CD4-positive, alpha-beta memory T cell (primary cell): ENCODE results near the gene EEF1G. TPM values are rescaled to one million over a fixed set of nuclear protein-coding genes. Genes with fewer than 3 reads are reported as not detected.

Source experiments
- CTCF ChIA-PET: fragments of 350-600 bp; sonication (Branson Sonifier 250); formaldehyde crosslinking; loops from one replicate; lab custom pipeline; 2021; ENCODE audit warnings: inconsistent platforms; ENCODE audit not compliant: partially characterized antibody; lab: Charles Lee
- POLR2A ChIA-PET: fragments of 350-600 bp; sonication (Branson Sonifier 250); formaldehyde crosslinking; loops from one replicate; lab custom pipeline; 2021; ENCODE audit not compliant: partially characterized antibody; lab: Charles Lee
- DNase-seq, 5 donors: peaks; one replicate each; pipeline versions ENCODE4 v3.0.0 to v3.0.0-alpha.2; 2020 to 2022; ENCODE audit warnings: mixed read lengths in 1 of 5
- H3K27ac ChIP-seq: one replicate; pipeline ENCODE4 v1.7.0; 2013; ENCODE audit warnings: low read depth, low read length
- H3K27me3 ChIP-seq: 2 replicates; pipeline ENCODE4 v1.7.0; 2013; ENCODE audit warnings: mild to moderate bottlenecking, low read length, moderate library complexity; ENCODE audit not compliant: insufficient read depth
- H3K36me3 ChIP-seq: 2 replicates; pipeline ENCODE4 v1.7.0; 2013; ENCODE audit warnings: mild to moderate bottlenecking, low read length, moderate library complexity; ENCODE audit not compliant: insufficient read depth
- H3K4me1 ChIP-seq: 2 replicates; pipeline ENCODE4 v1.7.0; 2013; ENCODE audit warnings: mild to moderate bottlenecking, low read length, moderate library complexity; ENCODE audit not compliant: insufficient read depth
- H3K4me3 ChIP-seq, 2 donors: one replicate each; pipeline ENCODE4 v1.7.0; 2013; ENCODE audit warnings: low read length in 2 of 2, mild to moderate bottlenecking in 1 of 2
- H3K9me3 ChIP-seq, 2 donors: one replicate each; pipeline ENCODE4 v1.7.0; 2013; ENCODE audit warnings: low read length in 2 of 2, control low read depth in 1 of 2; ENCODE audit not compliant: control insufficient read depth in 1 of 2
- H3K27ac Mint-ChIP-seq, 7 donors: one replicate each; pipeline ENCODE4 v1.8.0; 2020 to 2021; ENCODE audit warnings: mixed read lengths in 7 of 7, mild to moderate bottlenecking in 6 of 7, inconsistent platforms in 3 of 7, moderate library complexity in 3 of 7
- H3K27me3 Mint-ChIP-seq, 2 donors: one replicate each; pipeline ENCODE4 v1.8.0; 2020 to 2021; ENCODE audit warnings: mixed read lengths in 2 of 2
- H3K36me3 Mint-ChIP-seq, 2 donors: one replicate each; pipeline ENCODE4 v1.8.0; 2020 to 2021; ENCODE audit warnings: mixed read lengths in 2 of 2, inconsistent platforms in 1 of 2, mild to moderate bottlenecking in 1 of 2
- H3K4me1 Mint-ChIP-seq, 4 donors: one replicate each; pipeline ENCODE4 v1.8.0; 2020 to 2021; ENCODE audit warnings: mixed read lengths in 4 of 4, mild to moderate bottlenecking in 1 of 4
- H3K4me3 Mint-ChIP-seq, 8 donors: one replicate each; pipeline ENCODE4 v1.8.0; 2020 to 2021; ENCODE audit warnings: mixed read lengths in 8 of 8, mild to moderate bottlenecking in 7 of 8, moderate library complexity in 6 of 8, inconsistent platforms in 3 of 8
- H3K9me3 Mint-ChIP-seq, 8 donors: one replicate each; pipeline ENCODE4 v1.8.0; 2020 to 2021; ENCODE audit warnings: mixed read lengths in 8 of 8, mild to moderate bottlenecking in 5 of 8, inconsistent platforms in 3 of 8, moderate library complexity in 1 of 8
- intact Hi-C: fragments of 100-400 bp; cut with micrococcal nuclease; formaldehyde crosslinking; loops from one replicate; pipeline ENCODE4 v1.15.1; 2023
- polyA plus RNA-seq, 2 donors: library from polyadenylated mRNA; unstranded; fragments of 300-500 nt; fragmentation: Illumina TruSeq; gene quantifications; one replicate each; pipeline ENCODE4 v1.2.3, GENCODE V29; 2021
- total RNA-seq, 2 experiments: library from RNA; stranded (reverse); gene quantifications; one replicate each; pipeline ENCODE4 v1.2.3, GENCODE V29; 2021

The EEF1G gene
- total and polyA plus RNA-seq, 4 experiments from 2014 or later: 1,453 to 1,910 (median 1,835) TPM

GRCh38 chr11:62580959-62581715 lies 7.4 kb upstream of the EEF1G start:
- H3K27me3 ChIP-seq: no peaks in the 10 kb centered on the region
- Mint-ChIP-seq H3K4me3 (no peak overlapping the region), H3K9me3 (no peaks in the 10 kb centered on the region), H3K4me1 (peaks cover 0 to 7% (median 6%) of the 10 kb centered on the region in 4 donors), H3K27ac (peak overlapping the region in 2 of 7 donors; percentile 57 to 60), H3K36me3 (peaks cover 18 to 31% of the 10 kb centered on the region in 2 donors), H3K27me3 (no peaks in the 10 kb centered on the region)
- POLR2A ChIA-PET: no interaction called here
- no peak for DNase-seq
- H3K36me3 ChIP-seq: peaks cover 45% of the 10 kb centered on the region
- no peaks in the 10 kb centered on the region for H3K9me3 ChIP-seq
- no peaks in the 10 kb centered on the region for H3K4me1 ChIP-seq
- H3K27ac ChIP-seq: no peak overlapping the region
- CTCF ChIA-PET: interaction anchor here (0.6 to 1.4 kb wide), 3 partner anchors 8 to 29 kb away, joined by 3 to 4 read pairs (median 3); no protein-coding TSS in a partner anchor
- intact Hi-C loops: no loop called here
- H3K4me3 ChIP-seq: no peak overlapping the region

DNA sequence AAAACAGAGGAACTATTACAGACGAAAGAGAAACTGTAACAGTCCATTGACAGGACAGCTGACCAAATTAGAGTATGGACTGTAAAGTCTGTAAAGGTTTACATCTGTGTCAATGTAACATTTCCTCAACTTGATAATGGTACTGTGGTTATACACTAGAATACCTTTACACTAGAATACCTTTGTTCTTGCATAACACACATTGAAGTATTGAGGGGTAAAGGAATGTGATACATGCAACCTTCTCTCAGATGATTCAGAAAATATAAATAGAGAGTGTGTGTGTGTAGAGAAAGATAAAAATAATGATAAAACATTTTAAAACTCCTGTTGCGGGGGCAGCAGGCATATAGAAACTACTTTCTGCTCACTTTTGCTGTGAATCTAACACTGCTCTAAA lies 5.6 kb upstream of the EEF1G start:
- no peak overlapping the region for H3K27ac ChIP-seq
- no peaks in the 10 kb centered on the region for H3K9me3 ChIP-seq
- H3K9me3 Mint-ChIP-seq: no peaks in the 10 kb centered on the region
- H3K36me3 ChIP-seq: peaks cover 40% of the 10 kb centered on the region
- H3K4me1 ChIP-seq: peaks cover 11% of the 10 kb centered on the region
- H3K36me3 Mint-ChIP-seq: peaks cover 18 to 38% of the 10 kb centered on the region in 2 donors
- H3K27me3 ChIP-seq: no peaks in the 10 kb centered on the region
- POLR2A ChIA-PET: interaction anchor here (1.0 to 3.2 kb wide), 3 partner anchors 12 to 130 kb away, joined by 3 to 15 read pairs (median 6); partner anchors contain the start of genes C11orf98, CSKMT and TUT1
- no peak overlapping the region for H3K4me3 Mint-ChIP-seq
- H3K4me3 ChIP-seq: no peak overlapping the region
- H3K27me3 Mint-ChIP-seq: no peaks in the 10 kb centered on the region
- no peak for DNase-seq
- H3K27ac Mint-ChIP-seq: no peak overlapping the region
- H3K4me1 Mint-ChIP-seq: peaks cover 9 to 19% (median 13%) of the 10 kb centered on the region in 4 donors
- intact Hi-C loops: no loop called here
- CTCF ChIA-PET: interaction anchor here (1.2 to 1.6 kb wide), 3 partner anchors 12 to 155 kb away, joined by 3 to 6 read pairs (median 3); partner anchors contain the start of gene TUT1

GRCh38 chr11:62578541-62578940 lies 4.8 kb upstream of the EEF1G start:
- Mint-ChIP-seq H3K4me3 (no peak overlapping the region), H3K27me3 (no peaks in the 10 kb centered on the region), H3K36me3 (peaks cover 18 to 41% of the 10 kb centered on the region in 2 donors), H3K4me1 (peaks cover 12 to 22% (median 15%) of the 10 kb centered on the region in 4 donors), H3K9me3 (no peaks in the 10 kb centered on the region), H3K27ac (peak overlapping the region in 1 of 7 donors; percentile 53)
- intact Hi-C loops: no loop called here
- ChIA-PET POLR2A (interaction anchor here (1.0 to 3.2 kb wide), 3 partner anchors 13 to 130 kb away, joined by 3 to 15 read pairs (median 6); partner anchors contain the start of genes C11orf98, CSKMT and TUT1), CTCF (interaction anchor here (1.2 to 1.6 kb wide), 4 partner anchors 13 to 191 kb away, joined by 3 to 6 read pairs (median 4); partner anchors contain the start of gene TUT1)
- peaks cover 12% of the 10 kb centered on the region for H3K4me1 ChIP-seq
- no peak overlapping the region for H3K4me3 ChIP-seq
- no peak for DNase-seq
- H3K9me3 ChIP-seq: no peaks in the 10 kb centered on the region
- H3K27ac ChIP-seq: no peak overlapping the region
- peaks cover 38% of the 10 kb centered on the region for H3K36me3 ChIP-seq
- H3K27me3 ChIP-seq: no peaks in the 10 kb centered on the region

GRCh38 chr11:62577046-62577714 lies 3.5 kb upstream of the EEF1G start:
- intact Hi-C loops: no loop called here
- Mint-ChIP-seq H3K27me3 (no peaks in the 10 kb centered on the region), H3K36me3 (peaks cover 24 to 54% of the 10 kb centered on the region in 2 donors), H3K27ac (peak overlapping the region in 1 of 7 donors; percentile 52), H3K9me3 (no peaks in the 10 kb centered on the region), H3K4me1 (peaks cover 20 to 34% (median 26%) of the 10 kb centered on the region in 4 donors), H3K4me3 (no peak overlapping the region)
- DNase-seq: no peak
- Histone ChIP-seq H3K36me3 (peaks cover 36% of the 10 kb centered on the region), H3K4me3 (no peak overlapping the region), H3K9me3 (no peaks in the 10 kb centered on the region), H3K27ac (no peak overlapping the region), H3K27me3 (no peaks in the 10 kb centered on the region), H3K4me1 (peaks cover 21% of the 10 kb centered on the region)
- ChIA-PET POLR2A (interaction anchor here (0.5 to 5.4 kb wide), 5 partner anchors 14 to 126 kb away, joined by 3 to 114 read pairs (median 4); partner anchors contain the start of genes C11orf98, CSKMT, MTA2 and TUT1), CTCF (interaction anchor here (1.2 to 1.8 kb wide), 4 partner anchors 17 to 192 kb away, joined by 3 to 4 read pairs (median 4); no protein-coding TSS in a partner anchor)

- Mint-ChIP-seq H3K9me3 (no peaks in the 10 kb centered on the region), H3K4me3 (peak overlapping the region in 4 of 8 donors; percentile 81 to 98 (median 95)), H3K36me3 (peaks cover 34 to 59% of the 10 kb centered on the region in 2 donors), H3K27ac (peak overlapping the region in 3 of 7 donors; percentile 27 to 77 (median 60)), H3K27me3 (no peaks in the 10 kb centered on the region), H3K4me1 (peaks cover 26 to 47% (median 36%) of the 10 kb centered on the region in 4 donors)
- H3K27ac ChIP-seq: no peak overlapping the region
- H3K4me1 ChIP-seq: peaks cover 34% of the 10 kb centered on the region
- no peak overlapping the region for H3K4me3 ChIP-seq
- no peaks in the 10 kb centered on the region for H3K9me3 ChIP-seq
- no peak for DNase-seq
- no peaks in the 10 kb centered on the region for H3K27me3 ChIP-seq
- ChIA-PET POLR2A (interaction anchor here (1.6 to 5.4 kb wide), 5 partner anchors 16 to 265 kb away, joined by 4 to 114 read pairs (median 25); partner anchors contain the start of genes C11orf98, CSKMT, INTS5 and TUT1), CTCF (interaction anchor here (1.8 to 2.8 kb wide), 5 partner anchors 12 to 151 kb away, joined by 4 to 15 read pairs (median 7); partner anchors contain the start of gene TUT1)
- intact Hi-C loops: loop anchor here (2.0 kb wide), 2 partner anchors 37 to 305 kb away; partner anchors contain the start of genes EML3, ROM1 and SLC3A2
- H3K36me3 ChIP-seq: peaks cover 42% of the 10 kb centered on the region
Measured at GRCh38 chr11:62575837-62576236, 2.1 kb upstream of the EEF1G start.

GRCh38 chr11:62575156-62575555 lies 1.5 kb upstream of the EEF1G start:
- DNase-seq: no peak
- CTCF ChIA-PET: interaction anchor here (0.7 to 2.8 kb wide), 5 partner anchors 13 to 151 kb away, joined by 3 to 15 read pairs (median 7); partner anchors contain the start of genes C11orf98 and TUT1
- POLR2A ChIA-PET: interaction anchor here (1.6 to 6.6 kb wide), 12 partner anchors 13 to 307 kb away, joined by 7 to 120 read pairs (median 21); partner anchors contain the start of genes AHNAK, C11orf98, CSKMT and INTS5
- Histone ChIP-seq H3K27me3 (no peaks in the 10 kb centered on the region), H3K27ac (no peak overlapping the region), H3K4me3 (peak overlapping the region in 1 of 2 donors; percentile 89), H3K4me1 (peaks cover 38% of the 10 kb centered on the region), H3K36me3 (peaks cover 47% of the 10 kb centered on the region), H3K9me3 (no peaks in the 10 kb centered on the region)
- Mint-ChIP-seq H3K27me3 (no peaks in the 10 kb centered on the region), H3K9me3 (no peaks in the 10 kb centered on the region), H3K4me3 (peak overlapping the region in 7 of 8 donors; percentile 92 to 98 (median 98)), H3K36me3 (peaks cover 36 to 62% of the 10 kb centered on the region in 2 donors), H3K4me1 (peaks cover 29 to 53% (median 40%) of the 10 kb centered on the region in 4 donors), H3K27ac (peak overlapping the region in 5 of 7 donors; percentile 94 to 98 (median 95))
- intact Hi-C loops: loop anchor here (2.0 kb wide), 2 partner anchors 38 to 306 kb away; partner anchors contain the start of genes EML3, ROM1 and SLC3A2
